Activated T-helper 1 cell treated with anti-CD3 and anti-CD28 coated beads, Interleukin-2, amount 50 U/mL, for 16 hours (primary cell): ENCODE measurements around the gene ARSG.
"Not testable (repeated sequence)": the region's sequence is repeated elsewhere in the genome, so short reads cannot be mapped to it uniquely, and the experiment has no call there.

Experiments
- DNase-seq, 2 donors: peaks; one replicate each; pipeline ENCODE4 v3.0.0-alpha.2; 2020; ENCODE audit warnings: low read depth in 1 of 2, low spot score in 1 of 2

Gene ARSG

GRCh38 chr17:68394608-68395331, 103.5 kb downstream of the ARSG start:
- no peak for DNase-seq

DNA sequence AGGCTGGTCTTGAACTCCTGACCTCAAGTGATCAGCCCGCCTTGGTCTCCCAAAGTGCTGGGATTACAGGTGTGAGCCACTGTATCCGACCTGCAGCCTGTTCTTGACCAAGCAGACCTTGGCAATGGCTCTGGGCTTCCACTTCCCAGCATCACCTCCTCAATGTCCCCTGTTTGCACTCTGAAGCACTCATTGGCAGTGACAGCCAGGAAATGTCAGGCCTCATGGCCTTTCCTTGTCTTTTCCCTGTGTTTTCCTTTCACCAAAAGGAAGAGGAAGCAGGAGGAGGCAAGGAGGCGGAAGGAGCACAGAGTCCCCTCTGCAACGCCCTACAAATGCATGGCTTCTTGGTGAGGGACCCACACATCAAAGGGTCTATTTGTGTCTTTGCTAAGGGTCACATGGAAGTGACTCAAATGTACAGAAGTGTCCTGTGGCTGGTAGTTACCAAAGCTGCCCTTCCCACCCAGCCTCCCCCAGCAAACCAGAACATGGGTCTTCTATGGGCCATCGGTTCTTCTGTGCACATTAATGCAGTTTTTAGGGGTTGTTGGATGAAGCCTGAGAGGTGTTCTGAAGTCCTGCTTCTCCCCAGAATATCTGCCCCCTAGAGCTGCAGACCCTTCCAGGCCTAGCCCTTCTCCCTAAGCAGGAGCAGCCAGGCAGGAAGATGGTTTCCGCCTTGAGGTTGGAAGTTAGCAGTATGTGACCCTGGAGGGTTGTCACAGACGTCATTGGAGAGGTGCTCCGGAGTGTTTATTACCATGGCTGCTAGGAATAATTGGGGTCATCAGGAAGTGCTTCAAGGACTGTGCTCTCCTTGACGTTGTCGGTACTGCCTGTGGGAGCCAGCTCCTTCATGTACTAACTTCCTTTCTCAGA, 105.2 kb downstream of the ARSG start:
- no peak for DNase-seq

DNA sequence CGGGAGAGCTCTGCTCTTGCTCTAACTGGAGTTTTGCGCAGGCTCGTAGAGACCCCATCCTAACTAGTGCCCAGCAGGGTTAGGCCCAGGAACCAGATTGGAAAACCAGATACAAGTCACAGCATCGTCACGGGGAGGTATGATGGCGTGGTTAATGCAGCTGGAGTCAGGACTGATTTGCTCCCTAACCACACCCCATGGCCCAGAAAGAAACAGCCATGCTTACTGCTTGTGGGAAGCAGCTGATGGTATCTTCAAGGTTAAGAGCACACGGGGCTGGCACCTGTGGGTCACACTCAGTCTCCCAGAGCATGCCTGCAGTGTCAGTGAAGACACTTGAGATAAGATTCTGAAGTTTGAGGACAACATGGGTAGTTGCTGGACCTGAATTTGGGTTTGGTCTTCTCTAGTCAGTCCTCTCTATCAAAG, 105.8 kb downstream of the ARSG start:
- DNase-seq = no peak

- DNase-seq = no peak
These were observed 107.7 kb downstream of the ARSG start for GRCh38 chr17:68398691-68399637.

GRCh38 chr17:68399638-68400403, 108.5 kb downstream of the ARSG start:
- no peak for DNase-seq

DNA sequence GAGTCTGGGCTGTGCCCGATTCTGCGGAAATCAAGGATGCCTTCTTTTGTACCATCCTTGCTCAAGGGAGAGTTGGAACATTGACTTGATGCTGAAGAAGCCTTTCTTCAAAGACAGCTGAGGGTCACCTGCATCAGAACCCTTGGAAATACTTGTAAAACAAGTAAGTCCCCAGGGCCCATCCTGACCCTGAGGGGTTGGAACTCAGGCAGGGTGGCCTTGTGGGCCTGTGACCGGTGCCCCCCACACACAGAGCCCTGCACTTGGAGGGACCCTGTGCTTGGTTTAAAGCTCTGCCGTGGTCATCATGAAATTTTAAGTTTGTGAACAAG, 109.1 kb downstream of the ARSG start:
- DNase-seq = no peak

DNA sequence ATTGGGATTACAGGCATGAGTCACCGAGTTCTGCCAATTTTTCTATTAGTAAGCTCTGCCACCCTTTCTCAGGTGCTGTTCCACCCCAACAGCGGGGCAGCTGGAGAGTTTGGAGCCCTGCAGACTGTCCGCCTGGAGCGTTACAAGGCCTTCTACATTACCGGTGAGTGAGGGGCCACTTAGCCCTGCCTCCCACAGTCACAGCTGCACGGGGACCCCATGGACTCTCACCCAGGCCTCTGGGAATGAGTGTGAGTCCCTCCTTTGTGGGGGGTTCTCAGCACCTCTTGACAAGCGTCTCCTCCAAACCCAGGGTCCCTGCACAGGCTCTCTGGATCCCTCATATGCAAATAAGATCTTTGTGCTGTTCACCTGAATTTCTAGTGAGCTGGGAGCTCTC, 110.0 kb downstream of the ARSG start:
- DNase-seq = no peak

GRCh38 chr17:68403122-68403521, 111.8 kb downstream of the ARSG start:
- DNase-seq = no peak

DNA sequence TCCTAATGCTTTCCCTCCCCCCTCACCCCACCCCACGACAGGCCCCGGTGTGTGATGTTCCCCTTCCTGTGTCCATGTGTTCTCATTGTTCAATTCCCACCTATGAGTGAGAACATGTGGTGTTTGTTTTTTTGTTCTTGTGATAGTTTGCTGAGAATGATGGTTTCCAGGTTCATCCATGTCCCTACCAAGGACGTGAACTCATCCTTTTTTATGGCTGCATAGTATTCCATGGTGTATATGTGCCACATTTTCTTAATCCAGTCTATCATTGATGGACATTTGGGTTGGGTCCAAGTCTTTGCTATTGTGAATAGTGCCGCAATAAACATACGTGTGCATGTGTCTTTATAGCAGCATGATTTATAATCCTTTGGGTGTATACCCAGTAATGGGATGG, 112.5 kb downstream of the ARSG start:
- not testable (repeated sequence) for DNase-seq

DNA sequence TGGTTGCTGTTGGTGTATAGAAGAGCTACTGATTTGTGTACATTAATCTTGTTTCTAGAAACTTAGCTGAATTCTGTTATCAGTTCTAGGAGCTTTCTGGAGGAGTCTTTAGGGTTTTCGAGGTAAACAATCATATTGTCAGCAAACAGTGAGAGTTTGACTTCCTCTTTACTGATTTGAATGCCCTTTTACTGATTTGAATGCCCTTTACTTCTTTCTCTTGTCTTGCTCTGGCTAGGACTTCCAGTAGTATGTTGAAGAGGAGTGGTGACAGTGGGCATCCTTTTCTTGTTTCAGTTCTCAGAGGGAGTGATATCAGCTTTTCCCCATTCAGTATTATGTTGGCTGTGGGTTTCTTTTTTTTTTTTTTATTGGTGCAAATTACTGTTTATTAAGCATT, 116.4 kb downstream of the ARSG start:
- DNase-seq = not testable (repeated sequence)

DNA sequence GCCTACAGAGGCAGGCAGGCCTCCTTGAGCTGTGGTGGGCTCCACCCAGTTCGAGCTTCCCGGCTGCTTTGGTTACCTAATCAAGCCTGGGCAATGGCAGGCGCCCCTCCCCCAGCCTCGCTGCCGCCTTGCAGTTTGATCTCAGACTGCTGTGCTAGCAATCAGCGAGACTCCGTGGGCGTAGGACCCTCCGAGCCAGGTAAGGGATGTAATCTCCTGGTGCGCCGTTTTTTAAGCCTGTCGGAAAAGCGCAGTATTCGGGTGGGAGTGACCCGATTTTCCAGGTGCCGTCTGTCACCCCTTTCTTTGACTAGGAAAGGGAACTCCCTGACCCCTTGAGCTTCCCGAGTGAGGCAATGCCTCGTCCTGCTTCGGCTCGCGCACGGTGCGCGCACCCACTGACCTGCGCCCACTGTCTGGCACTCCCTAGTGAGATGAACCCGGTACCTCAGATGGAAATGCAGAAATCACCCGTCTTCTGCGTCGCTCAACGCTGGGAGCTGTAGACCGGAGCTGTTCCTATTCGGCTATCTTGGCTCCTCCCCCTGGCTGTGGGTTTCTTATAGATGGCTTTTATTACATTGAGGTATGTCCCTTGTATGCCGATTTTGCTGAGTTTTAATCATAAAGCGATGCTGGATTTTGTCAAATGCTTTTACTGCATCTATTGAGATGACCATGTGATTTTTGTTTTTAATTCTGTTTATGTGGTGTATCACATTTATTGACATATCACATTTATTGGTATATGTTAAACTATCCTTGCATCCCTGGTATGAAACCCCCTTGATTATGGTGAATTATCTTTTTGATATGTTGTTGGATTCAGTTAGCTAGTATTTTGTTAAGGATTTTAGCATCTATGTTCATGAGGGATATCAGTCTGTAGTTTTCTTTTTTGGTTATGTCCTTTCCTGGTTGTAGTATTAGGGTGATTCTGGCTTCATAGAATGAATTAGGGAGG, 122.6 kb downstream of the ARSG start:
- peak in 1 of 2 donors; percentile 25 for DNase-seq

DNA sequence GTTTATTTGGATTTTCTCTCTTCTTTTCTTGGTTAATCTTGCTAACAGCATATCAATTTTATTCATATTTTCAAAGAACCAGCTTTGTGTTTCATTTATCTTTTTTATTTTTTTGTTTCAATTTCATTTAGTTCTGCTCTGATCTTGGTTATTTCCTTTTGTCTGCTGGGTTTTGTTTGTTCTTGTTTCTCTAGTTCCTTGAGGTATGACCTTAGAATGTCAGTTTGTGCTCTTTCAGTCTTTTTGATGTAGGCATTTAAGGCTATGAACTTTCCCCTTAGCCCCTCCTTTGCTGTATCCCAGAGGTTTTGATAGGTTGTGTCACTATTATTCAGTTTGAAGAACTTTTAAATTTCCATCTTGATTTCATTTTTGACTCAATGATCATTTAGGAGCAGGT, 123.6 kb downstream of the ARSG start:
- DNase-seq = not testable (repeated sequence)

GRCh38 chr17:68417317-68417716, 126.0 kb downstream of the ARSG start:
- DNase-seq = no peak

DNA sequence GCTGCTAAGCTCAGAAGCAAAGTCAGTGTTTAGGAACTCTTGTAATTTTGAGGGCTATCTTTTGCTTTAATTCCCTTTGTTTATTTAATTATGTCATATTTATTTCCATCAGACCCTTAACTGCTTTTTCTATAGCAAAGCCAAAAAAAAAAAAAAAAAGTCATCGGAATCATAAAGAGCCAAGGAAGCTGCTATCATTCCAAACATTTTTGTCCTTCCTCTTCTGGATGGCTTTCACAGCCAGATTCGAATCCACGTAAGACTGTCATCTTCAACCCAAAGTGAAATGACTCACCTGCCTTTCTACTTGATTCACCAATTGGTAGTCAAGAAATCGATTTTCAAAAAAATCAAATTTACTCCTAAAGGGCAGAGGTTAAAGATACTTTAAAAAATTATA, 127.6 kb downstream of the ARSG start:
- no peak for DNase-seq

DNA sequence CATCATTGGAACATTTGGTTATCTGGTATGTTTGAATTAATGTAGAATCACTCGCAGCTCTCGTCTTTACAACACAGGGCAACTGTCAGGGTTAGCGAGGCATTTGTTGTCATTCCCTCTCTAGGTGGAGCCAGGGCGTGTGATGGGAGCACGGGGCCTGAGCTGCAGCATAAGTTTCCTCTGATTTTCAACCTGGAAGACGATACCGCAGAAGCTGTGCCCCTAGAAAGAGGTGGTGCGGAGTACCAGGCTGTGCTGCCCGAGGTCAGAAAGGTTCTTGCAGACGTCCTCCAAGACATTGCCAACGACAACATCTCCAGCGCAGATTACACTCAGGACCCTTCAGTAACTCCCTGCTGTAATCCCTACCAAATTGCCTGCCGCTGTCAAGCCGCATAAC, 128.8 kb downstream of the ARSG start:
- no peak for DNase-seq

GRCh38 chr17:68421486-68421885, 130.2 kb downstream of the ARSG start:
- DNase-seq = no peak

- DNase-seq = no peak
These were observed 131.5 kb downstream of the ARSG start for GRCh38 chr17:68422821-68423220.

DNA sequence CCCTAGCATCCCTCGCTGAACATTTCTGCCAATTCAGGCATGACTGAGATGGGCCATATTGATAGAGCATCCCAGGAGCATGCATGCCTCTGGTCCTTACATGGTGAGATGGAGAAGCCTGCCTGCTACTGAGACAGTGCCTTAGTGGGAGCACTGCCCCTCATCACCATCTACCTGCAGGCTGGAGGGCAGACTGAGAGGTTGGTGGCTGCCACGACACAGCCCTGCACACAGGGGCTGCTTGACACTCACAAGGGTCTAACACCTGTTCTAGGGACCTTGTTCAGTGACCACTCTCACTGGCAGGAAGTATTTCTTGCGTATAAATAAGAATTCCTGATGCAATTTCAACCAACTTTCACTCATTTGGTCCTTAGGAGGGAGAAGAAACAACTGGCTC, 132.0 kb downstream of the ARSG start:
- DNase-seq = no peak

DNA sequence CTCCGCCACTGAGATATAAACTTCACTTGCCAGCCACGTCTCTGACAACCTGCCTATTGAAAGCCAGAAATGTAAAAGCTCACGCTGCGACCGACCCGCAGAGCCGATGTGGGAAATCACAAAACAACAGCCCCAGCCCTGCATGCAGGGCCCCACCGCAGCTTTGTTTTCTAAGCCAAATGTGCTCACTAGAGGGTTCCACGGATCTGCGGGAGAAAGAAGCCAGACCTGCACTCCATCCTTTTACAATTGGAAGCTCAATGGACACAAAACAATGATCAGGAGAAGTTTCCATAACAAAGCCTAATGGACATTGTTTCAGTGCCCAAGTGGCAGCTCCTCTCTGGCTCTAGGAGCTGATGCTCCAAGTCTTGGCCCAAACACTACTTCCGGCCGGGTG, 132.9 kb downstream of the ARSG start:
- no peak for DNase-seq

GRCh38 chr17:68424861-68425260, 133.6 kb downstream of the ARSG start:
- no peak for DNase-seq
